ENCODE results near the gene DDX23. TPM values are rescaled to one million over a fixed set of nuclear protein-coding genes. Genes with fewer than 3 reads are reported as not detected.

The DDX23 gene
- total RNA-seq, 1 experiment from 2014 or later = 130 TPM

DNA sequence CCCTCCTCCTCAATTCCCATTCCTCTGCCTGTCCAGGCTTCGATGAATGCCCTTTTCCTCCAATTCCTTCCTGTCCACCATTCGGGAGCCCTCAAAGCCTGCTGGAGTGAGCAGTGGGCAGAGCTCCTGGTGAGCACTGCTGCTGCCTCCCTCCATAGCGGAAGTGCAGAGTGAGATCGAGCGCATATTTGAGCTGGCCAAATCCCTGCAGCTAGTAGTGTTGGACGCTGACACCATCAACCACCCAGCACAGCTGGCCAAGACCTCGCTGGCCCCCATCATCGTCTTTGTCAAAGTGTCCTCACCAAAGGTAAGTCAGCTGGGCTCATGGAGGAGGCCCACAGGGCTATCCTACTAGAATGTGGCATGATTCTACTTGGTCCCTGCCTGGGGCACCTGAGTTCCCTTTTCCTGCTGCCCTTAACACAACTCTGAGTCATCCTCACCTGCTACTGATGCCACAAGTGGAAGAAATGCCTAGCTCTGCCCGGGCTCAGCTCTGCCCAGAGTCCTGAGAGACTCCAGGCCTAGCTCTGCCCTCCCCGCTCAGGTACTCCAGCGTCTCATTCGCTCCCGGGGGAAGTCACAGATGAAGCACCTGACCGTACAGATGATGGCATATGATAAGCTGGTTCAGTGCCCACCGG is 25.6 kb downstream of the DDX23 start:
- ATAC-seq = no peak
- Histone ChIP-seq H3K27ac (ENCODE audit: low read length) (no peak overlapping the region), H3K9me3 (ENCODE audit: control insufficient read depth, insufficient read depth, low read depth, low read length) (no peaks in the 10 kb centered on the region), H3K4me1 (ENCODE audit: control insufficient read depth, insufficient read depth, low read length) (no peaks in the 10 kb centered on the region), H3K27me3 (ENCODE audit: control insufficient read depth, insufficient read depth, low read length) (no peaks in the 10 kb centered on the region), H3K36me3 (ENCODE audit: control insufficient read depth, insufficient read depth, low read length) (peaks cover 13% of the 10 kb centered on the region), H3K4me3 (ENCODE audit: low read depth in 2 of 2, low read length in 2 of 2) (no peak overlapping the region)
- intact Hi-C loops (cut with micrococcal nuclease; ENCODE audit: unreplicated experiment) = no loop called here
- in situ Hi-C loops (cut with HindIII; ENCODE audit: low pct_unique_long_range_greater_than_20kb, low sequenced_read_pairs) = no loop called here
- DNase-seq (ENCODE audit: low read depth, low spot score) = no peak
- TF ChIP-seq, protein P1, sequence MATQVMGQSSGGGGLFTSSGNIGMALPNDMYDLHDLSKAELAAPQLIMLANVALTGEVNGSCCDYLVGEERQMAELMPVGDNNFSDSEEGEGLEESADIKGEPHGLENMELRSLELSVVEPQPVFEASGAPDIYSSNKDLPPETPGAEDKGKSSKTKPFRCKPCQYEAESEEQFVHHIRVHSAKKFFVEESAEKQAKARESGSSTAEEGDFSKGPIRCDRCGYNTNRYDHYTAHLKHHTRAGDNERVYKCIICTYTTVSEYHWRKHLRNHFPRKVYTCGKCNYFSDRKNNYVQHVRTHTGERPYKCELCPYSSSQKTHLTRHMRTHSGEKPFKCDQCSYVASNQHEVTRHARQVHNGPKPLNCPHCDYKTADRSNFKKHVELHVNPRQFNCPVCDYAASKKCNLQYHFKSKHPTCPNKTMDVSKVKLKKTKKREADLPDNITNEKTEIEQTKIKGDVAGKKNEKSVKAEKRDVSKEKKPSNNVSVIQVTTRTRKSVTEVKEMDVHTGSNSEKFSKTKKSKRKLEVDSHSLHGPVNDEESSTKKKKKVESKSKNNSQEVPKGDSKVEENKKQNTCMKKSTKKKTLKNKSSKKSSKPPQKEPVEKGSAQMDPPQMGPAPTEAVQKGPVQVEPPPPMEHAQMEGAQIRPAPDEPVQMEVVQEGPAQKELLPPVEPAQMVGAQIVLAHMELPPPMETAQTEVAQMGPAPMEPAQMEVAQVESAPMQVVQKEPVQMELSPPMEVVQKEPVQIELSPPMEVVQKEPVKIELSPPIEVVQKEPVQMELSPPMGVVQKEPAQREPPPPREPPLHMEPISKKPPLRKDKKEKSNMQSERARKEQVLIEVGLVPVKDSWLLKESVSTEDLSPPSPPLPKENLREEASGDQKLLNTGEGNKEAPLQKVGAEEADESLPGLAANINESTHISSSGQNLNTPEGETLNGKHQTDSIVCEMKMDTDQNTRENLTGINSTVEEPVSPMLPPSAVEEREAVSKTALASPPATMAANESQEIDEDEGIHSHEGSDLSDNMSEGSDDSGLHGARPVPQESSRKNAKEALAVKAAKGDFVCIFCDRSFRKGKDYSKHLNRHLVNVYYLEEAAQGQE (IDR thresholded peaks at IDR 0.05; ENCODE audit: insufficient read depth in 1 of 2, low read depth in 2 of 2, low read length in 1 of 2) = no peak
- TF ChIP-seq TCF7L2 (IDR thresholded peaks at IDR 0.05; ENCODE audit: low read depth, low read length) (no peak), SIN3A (IDR thresholded peaks at IDR 0.05; ENCODE audit: borderline replicate concordance, insufficient read depth, low read depth, low read length) (no peak), POLR2AphosphoS5 (IDR thresholded peaks at IDR 0.05; ENCODE audit: low read depth, low read length) (no peak)
- TF ChIP-seq, protein P2, sequence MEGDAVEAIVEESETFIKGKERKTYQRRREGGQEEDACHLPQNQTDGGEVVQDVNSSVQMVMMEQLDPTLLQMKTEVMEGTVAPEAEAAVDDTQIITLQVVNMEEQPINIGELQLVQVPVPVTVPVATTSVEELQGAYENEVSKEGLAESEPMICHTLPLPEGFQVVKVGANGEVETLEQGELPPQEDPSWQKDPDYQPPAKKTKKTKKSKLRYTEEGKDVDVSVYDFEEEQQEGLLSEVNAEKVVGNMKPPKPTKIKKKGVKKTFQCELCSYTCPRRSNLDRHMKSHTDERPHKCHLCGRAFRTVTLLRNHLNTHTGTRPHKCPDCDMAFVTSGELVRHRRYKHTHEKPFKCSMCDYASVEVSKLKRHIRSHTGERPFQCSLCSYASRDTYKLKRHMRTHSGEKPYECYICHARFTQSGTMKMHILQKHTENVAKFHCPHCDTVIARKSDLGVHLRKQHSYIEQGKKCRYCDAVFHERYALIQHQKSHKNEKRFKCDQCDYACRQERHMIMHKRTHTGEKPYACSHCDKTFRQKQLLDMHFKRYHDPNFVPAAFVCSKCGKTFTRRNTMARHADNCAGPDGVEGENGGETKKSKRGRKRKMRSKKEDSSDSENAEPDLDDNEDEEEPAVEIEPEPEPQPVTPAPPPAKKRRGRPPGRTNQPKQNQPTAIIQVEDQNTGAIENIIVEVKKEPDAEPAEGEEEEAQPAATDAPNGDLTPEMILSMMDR (IDR thresholded peaks at IDR 0.05) = no peak
- ChIA-PET POLR2A (no interaction called here), CTCF (interaction anchor here (0.8 kb wide), 1 partner anchor 11 kb away, joined by 3 read pairs; no protein-coding TSS in a partner anchor)
- BruUV-seq (replicated peaks) = no TSS peak

DNA sequence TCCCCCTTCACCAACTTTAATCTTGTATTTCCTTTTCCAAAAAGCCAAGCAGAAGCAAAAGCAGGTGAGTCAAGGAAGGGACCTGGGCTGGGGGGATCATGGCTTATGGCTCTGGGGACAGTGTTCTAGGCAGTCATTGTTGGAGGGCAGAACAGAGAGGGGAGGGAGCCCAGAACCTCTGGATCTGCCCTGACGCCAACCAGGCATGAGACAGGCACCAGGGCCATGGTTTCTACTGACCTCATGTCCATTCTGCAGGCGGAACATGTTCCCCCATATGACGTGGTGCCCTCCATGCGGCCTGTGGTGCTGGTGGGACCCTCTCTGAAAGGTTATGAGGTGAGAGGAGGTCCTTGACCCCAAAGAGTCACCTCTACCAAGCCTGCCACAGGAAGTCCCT is 27.1 kb downstream of the DDX23 start:
- TF ChIP-seq, protein P2 (IDR thresholded peaks at IDR 0.05) = no peak
- TF ChIP-seq SIN3A (IDR thresholded peaks at IDR 0.05; ENCODE audit: borderline replicate concordance, insufficient read depth, low read depth, low read length) (no peak), POLR2AphosphoS5 (IDR thresholded peaks at IDR 0.05; ENCODE audit: low read depth, low read length) (no peak), TCF7L2 (IDR thresholded peaks at IDR 0.05; ENCODE audit: low read depth, low read length) (no peak)
- TF ChIP-seq, protein P1 (IDR thresholded peaks at IDR 0.05; ENCODE audit: insufficient read depth in 1 of 2, low read depth in 2 of 2, low read length in 1 of 2) = no peak
- in situ Hi-C loops (cut with HindIII; ENCODE audit: low pct_unique_long_range_greater_than_20kb, low sequenced_read_pairs) (no loop called here), intact Hi-C loops (cut with micrococcal nuclease; ENCODE audit: unreplicated experiment) (no loop called here)
- ChIA-PET POLR2A (no interaction called here), CTCF (interaction anchor here (0.5 kb wide), 1 partner anchor 35 kb away, joined by 6 read pairs; no protein-coding TSS in a partner anchor)
- ATAC-seq = no peak
- DNase-seq (ENCODE audit: low read depth, low spot score) = no peak
- Histone ChIP-seq H3K27ac (ENCODE audit: low read length) (no peak overlapping the region), H3K9me3 (ENCODE audit: control insufficient read depth, insufficient read depth, low read depth, low read length) (no peaks in the 10 kb centered on the region), H3K4me1 (ENCODE audit: control insufficient read depth, insufficient read depth, low read length) (0 out of 2 replicates have a peak, but pooled peaks cover under 1% of the 10 kb centered on the region), H3K27me3 (ENCODE audit: control insufficient read depth, insufficient read depth, low read length) (no peaks in the 10 kb centered on the region), H3K36me3 (ENCODE audit: control insufficient read depth, insufficient read depth, low read length) (peaks cover 3% of the 10 kb centered on the region; the same call in 1 of the 2 replicates), H3K4me3 (ENCODE audit: low read depth in 2 of 2, low read length in 2 of 2) (no peak overlapping the region)
- BruUV-seq (replicated peaks) = no TSS peak
